GM18858 (cell line): Measurements from ENCODE around the gene DAB2IP.

Source experiments
- ATAC-seq: cut with Tn5 transposase; IDR thresholded peaks from one replicate; pipeline ENCODE4 v1.9.1; 2021; ENCODE audit not compliant: unreplicated experiment

Gene DAB2IP

GRCh38 chr9:121813519-121814210, 162.2 kb downstream of the DAB2IP start:
- no peak for ATAC-seq

GRCh38 chr9:121814594-121814993, 163.2 kb downstream of the DAB2IP start:
- no peak for ATAC-seq

GRCh38 chr9:121815084-121815483, 163.7 kb downstream of the DAB2IP start:
- no peak for ATAC-seq

GRCh38 chr9:121815546-121816448, 164.4 kb downstream of the DAB2IP start:
- ATAC-seq = no peak

GRCh38 chr9:121816449-121816817, 165.0 kb downstream of the DAB2IP start:
- ATAC-seq = no peak

- ATAC-seq = no peak
Observed at GRCh38 chr9:121816845-121817450, 165.5 kb downstream of the DAB2IP start.

- no peak for ATAC-seq
Observed at GRCh38 chr9:121817476-121817875, 166.0 kb downstream of the DAB2IP start.

- no peak for ATAC-seq
Observed at GRCh38 chr9:121818016-121818661, 166.7 kb downstream of the DAB2IP start.

- ATAC-seq = no peak
Observed at GRCh38 chr9:121818841-121819427, 167.5 kb downstream of the DAB2IP start.

- no peak for ATAC-seq
Observed at GRCh38 chr9:121819428-121820231, 168.2 kb downstream of the DAB2IP start.

- ATAC-seq = no peak
Observed at GRCh38 chr9:121820286-121821005, 169.0 kb downstream of the DAB2IP start.

GRCh38 chr9:121821326-121821725, 169.9 kb downstream of the DAB2IP start:
- ATAC-seq = no peak

- ATAC-seq = no peak
Observed at GRCh38 chr9:121822093-121823085, 171.0 kb downstream of the DAB2IP start.

- no peak for ATAC-seq
Observed at GRCh38 chr9:121823451-121824169, 172.2 kb downstream of the DAB2IP start.

- no peak for ATAC-seq
Observed at GRCh38 chr9:121824651-121825030, 173.2 kb downstream of the DAB2IP start.

- no peak for ATAC-seq
Observed at GRCh38 chr9:121825031-121825691, 173.7 kb downstream of the DAB2IP start.

- ATAC-seq = no peak
Observed at GRCh38 chr9:121826711-121827110, 175.3 kb downstream of the DAB2IP start.
